Measurements from ENCODE around the gene SBNO2. TPM values are rescaled to one million over a fixed set of nuclear protein-coding genes. Genes with fewer than 3 reads are reported as not detected.

SBNO2 gene
- total and polyA plus RNA-seq, 2 experiments from 2014 or later = 6.9 to 35.4 TPM

GRCh38 chr19:1085053-1085658, 88.9 kb downstream of the SBNO2 start:
- Histone ChIP-seq H4K20me1 (replicated peaks; ENCODE audit: insufficient read depth) (peaks cover 3% of the 10 kb centered on the region; the same call in 1 of the 2 replicates), H3K27ac (ENCODE audit: low read depth) (peak overlapping the region; percentile 74; the same call in 1 of the 2 replicates), H3K4me2 (no peak overlapping the region), H3K9me2 (ENCODE audit: insufficient read depth) (no peaks in the 10 kb centered on the region), H3K79me2 (replicated peaks; ENCODE audit: insufficient read depth) (no peaks in the 10 kb centered on the region), H2AFZ (no peak overlapping the region), H3K27me3 (ENCODE audit: insufficient read depth) (no peaks in the 10 kb centered on the region), H3F3A (replicated peaks; ENCODE audit: low read depth) (peaks cover 34% of the 10 kb centered on the region; the same call in 1 of the 2 replicates), H3K4me3 (no peak overlapping the region), H3K36me3 (ENCODE audit: insufficient read depth) (no peaks in the 10 kb centered on the region; the same call in 1 of the 2 replicates), H3K4me1 (ENCODE audit: insufficient read depth) (no peaks in the 10 kb centered on the region; the same call in 1 of the 2 replicates)
- TF ChIP-seq, protein P1, sequence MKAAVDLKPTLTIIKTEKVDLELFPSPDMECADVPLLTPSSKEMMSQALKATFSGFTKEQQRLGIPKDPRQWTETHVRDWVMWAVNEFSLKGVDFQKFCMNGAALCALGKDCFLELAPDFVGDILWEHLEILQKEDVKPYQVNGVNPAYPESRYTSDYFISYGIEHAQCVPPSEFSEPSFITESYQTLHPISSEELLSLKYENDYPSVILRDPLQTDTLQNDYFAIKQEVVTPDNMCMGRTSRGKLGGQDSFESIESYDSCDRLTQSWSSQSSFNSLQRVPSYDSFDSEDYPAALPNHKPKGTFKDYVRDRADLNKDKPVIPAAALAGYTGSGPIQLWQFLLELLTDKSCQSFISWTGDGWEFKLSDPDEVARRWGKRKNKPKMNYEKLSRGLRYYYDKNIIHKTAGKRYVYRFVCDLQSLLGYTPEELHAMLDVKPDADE (IDR thresholded peaks at IDR 0.05) = no peak
- TF ChIP-seq REST (IDR thresholded peaks at IDR 0.05; ENCODE audit: unreplicated experiment) = no peak
- no peak for TF ChIP-seq POLR2AphosphoS5 (IDR thresholded peaks at IDR 0.05; ENCODE audit: low read depth)
- no peak for TF ChIP-seq NANOG (IDR thresholded peaks at IDR 0.05; ENCODE audit: borderline replicate concordance)
- no peak for TF ChIP-seq EZH2 (IDR thresholded peaks at IDR 0.05; ENCODE audit: low read depth, unreplicated experiment)
- TF ChIP-seq ZNF331 (CRISPR knock-in tag; IDR thresholded peaks at IDR 0.05; ENCODE audit: low read depth) = no peak
- TF ChIP-seq STAT1 (IDR thresholded peaks at IDR 0.05; ENCODE audit: unreplicated experiment) = no peak
- TF ChIP-seq JUNB (IDR thresholded peaks at IDR 0.05; ENCODE audit: unreplicated experiment) = no peak
- no peak for TF ChIP-seq EZH2phosphoT487 (IDR thresholded peaks at IDR 0.05; ENCODE audit: unreplicated experiment)
- no peak for TF ChIP-seq ZNF462 (CRISPR knock-in tag; IDR thresholded peaks at IDR 0.05)
- no peak for TF ChIP-seq CREB1 (CRISPR knock-in tag; IDR thresholded peaks at IDR 0.05; ENCODE audit: low read depth)
- TF ChIP-seq CTCF (conservative IDR thresholded peaks at IDR 0.05; ENCODE audit: low read depth in 2 of 2) = no peak
- no peak for TF ChIP-seq ZNF114 (CRISPR knock-in tag; IDR thresholded peaks at IDR 0.05)
- DNase-seq (ENCODE audit: low spot score) = no peak
- no peaks in the 10 kb centered on the region; the same call in 2 of the 3 replicates for H3K9me3 Mint-ChIP-seq
- H3K4me1 Mint-ChIP-seq = no peaks in the 10 kb centered on the region
- H3K4me3 Mint-ChIP-seq = no peak overlapping the region
- H3K36me3 Mint-ChIP-seq (ENCODE audit: low read depth) = peaks cover 51% of the 10 kb centered on the region
- no peak for ATAC-seq
- no peak overlapping the region for H3K27ac Mint-ChIP-seq
- H3K27me3 Mint-ChIP-seq (ENCODE audit: insufficient read depth, low read depth, poor library complexity) = peaks cover 20% of the 10 kb centered on the region

Measured in GM23338 (cell line).